KOPT-K1 (cell line): ENCODE measurements around the gene CHAC1.

Experiments
- H3K27ac ChIP-seq: fragments of 200-600 bp; sonication (generic); 2 replicates; pipeline ENCODE4 v1.5.1; 2016; ENCODE audit warnings: antibody characterized with exemption, mild to moderate bottlenecking, low read depth, low read length; ENCODE audit not compliant: poor library complexity, severe bottlenecking
- H3K36me3 ChIP-seq: fragments of 200-600 bp; sonication (generic); 2 replicates; pipeline ENCODE4 v1.5.1; 2017; ENCODE audit warnings: antibody characterized with exemption, mild to moderate bottlenecking, low read length, moderate library complexity; ENCODE audit not compliant: insufficient read depth
- H3K9me3 ChIP-seq: fragments of 200-600 bp; sonication (generic); 2 replicates; pipeline ENCODE4 v1.5.1; 2017; ENCODE audit warnings: antibody characterized with exemption, low read length, mild to moderate bottlenecking; ENCODE audit not compliant: insufficient read depth, poor library complexity, severe bottlenecking

CHAC1 gene, protein sequence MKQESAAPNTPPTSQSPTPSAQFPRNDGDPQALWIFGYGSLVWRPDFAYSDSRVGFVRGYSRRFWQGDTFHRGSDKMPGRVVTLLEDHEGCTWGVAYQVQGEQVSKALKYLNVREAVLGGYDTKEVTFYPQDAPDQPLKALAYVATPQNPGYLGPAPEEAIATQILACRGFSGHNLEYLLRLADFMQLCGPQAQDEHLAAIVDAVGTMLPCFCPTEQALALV

DNA sequence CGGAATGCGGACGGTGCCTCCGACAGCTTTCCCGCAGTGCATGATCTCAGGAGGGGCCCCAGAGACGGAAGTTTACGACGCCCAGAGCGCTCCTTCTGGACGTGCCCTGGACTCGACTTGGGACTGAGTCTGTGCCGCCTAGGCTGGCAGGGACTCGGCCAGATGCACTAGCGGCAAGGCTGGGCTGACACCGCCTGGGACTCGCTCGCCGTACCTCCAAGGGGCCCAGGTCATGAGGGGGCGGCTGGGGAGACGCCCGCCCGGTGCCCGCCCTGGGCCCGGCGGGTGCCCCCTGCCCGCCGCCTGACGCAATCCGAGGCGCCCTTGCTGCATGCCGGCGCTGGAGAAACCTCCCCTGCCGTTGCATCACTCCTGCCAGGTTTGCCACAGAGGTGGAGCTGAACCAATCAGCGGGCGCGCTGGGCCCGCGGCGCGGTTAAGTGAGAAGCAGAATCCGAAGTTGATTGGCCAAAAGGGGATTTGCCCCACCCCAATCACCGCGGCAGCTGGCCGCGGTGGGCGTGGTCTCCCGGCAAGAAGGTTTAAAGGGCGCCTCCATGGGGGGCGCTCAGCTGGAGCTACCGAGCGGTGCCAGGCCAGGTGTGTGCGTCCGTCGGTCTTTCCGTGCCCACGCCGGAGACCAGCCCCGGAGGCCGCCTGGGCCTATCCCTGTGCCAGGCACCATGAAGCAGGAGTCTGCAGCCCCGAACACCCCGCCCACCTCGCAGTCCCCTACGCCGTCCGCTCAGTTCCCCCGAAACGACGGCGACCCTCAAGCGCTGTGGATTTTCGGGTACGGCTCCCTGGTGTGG lies at the start of gene CHAC1:
TSS of gene CHAC1 (plus strand) at position 571 of the 812 bp plus-strand sequence. CDS start at position 684, 113 bp downstream.
- Histone ChIP-seq H3K27ac (peak within 1 kb of the TSS; percentile 68), H3K36me3 (no peaks in the 10 kb centered on the region), H3K9me3 (no peaks in the 10 kb centered on the region)

GRCh38 chr15:40904552-40905201 lies 48.6 kb upstream of the CHAC1 start:
- no peak overlapping the region for H3K27ac ChIP-seq
- H3K36me3 ChIP-seq, result peaks cover 41% of the 10 kb centered on the region
- H3K9me3 ChIP-seq, result no peaks in the 10 kb centered on the region

DNA sequence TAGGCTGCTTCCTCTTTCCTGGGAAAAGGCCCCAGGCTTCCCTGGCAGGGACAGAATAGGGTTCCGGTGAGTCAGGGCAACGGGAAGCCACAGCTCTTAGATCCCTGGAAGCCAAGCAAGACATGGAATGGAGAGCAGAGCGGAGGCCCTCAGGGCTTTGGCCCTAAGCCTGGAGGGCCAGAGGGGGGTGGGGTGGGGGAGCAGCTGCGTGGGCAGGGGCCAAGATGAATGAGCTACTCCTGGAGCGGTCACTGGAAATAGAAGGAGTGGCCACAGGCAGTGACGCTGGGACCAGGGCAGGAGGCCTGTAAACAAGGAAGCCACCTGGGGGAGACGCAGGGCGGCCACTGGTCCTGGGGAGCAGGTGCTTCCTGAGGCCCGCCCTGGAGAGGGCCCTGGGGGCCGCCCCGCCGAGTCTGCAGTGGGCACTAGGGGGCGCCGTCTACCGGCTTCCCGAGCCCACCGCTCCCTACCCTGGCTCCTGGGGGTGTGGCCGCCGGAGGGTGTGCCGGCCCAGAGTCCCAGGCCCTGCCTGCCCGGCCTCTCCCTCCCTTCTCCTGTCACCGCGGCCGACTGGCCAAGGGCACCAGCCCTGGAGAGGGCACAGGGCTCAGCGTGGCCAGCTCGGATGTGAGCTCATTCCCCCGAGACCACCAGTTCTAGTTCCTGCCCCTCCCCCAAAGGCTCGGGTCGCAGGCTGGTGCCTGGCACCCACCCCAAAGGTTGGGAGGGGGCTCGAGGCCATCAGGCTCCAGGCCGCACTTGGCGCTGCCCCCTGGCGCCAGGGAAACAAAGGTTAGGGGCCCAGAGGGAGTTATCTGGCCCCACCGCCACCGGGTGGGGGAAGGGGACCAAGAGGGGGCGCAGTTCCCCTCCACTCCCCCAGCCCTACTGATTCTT lies 46.9 kb upstream of the CHAC1 start:
- peak overlapping the region; percentile 78 for H3K27ac ChIP-seq
- H3K9me3 ChIP-seq, result no peaks in the 10 kb centered on the region
- peaks cover 25% of the 10 kb centered on the region for H3K36me3 ChIP-seq

- no peaks in the 10 kb centered on the region for H3K9me3 ChIP-seq
- peaks cover 23% of the 10 kb centered on the region for H3K36me3 ChIP-seq
- H3K27ac ChIP-seq, result peak overlapping the region; percentile 78
These were observed 46.1 kb upstream of the CHAC1 start for GRCh38 chr15:40906991-40907802.

DNA sequence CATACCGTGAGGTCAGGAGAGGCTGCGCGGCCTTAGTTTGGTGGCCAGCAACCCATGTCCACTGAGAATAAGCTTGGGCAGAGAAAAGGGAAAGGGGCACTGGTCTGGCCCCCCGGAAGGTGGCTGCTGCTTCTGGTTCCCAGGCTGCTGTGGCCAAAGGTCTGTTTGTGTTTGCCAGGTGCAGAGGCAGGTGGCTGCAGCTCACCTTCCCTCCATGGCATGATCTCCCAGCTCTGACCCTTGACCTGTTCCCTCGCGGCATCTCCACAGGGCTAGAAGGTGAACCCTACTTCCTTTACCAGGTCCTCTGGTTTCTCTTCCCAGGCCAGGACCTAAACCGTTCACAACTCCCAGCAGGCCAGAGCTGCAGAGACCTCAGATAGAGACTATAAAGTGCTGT lies 45.2 kb upstream of the CHAC1 start:
- Histone ChIP-seq H3K27ac (peak overlapping the region; percentile 78), H3K36me3 (peaks cover 14% of the 10 kb centered on the region), H3K9me3 (no peaks in the 10 kb centered on the region)

- Histone ChIP-seq H3K9me3 (no peaks in the 10 kb centered on the region), H3K36me3 (peaks cover 1% of the 10 kb centered on the region), H3K27ac (no peak overlapping the region)
These were observed 43.3 kb upstream of the CHAC1 start for GRCh38 chr15:40909662-40910630.

DNA sequence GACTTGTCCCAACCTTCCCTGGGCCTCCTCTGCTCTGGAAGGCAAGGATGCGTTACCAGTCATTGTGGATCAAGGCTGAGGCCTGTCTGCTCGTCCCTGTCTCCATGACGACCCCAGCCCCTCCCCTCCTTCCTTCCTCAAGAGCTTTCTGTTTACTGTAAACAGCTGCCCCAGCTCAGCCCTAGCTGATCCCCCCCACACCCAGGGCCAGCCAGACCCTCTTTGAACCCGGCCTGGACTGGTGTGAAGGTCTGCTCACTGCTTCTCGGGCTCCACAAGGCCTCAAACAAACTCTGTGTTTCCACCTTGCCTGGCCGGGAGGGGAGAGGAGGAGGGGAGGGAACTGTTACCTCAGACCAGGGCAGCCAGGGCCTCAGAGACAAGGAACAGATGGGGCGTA lies 42.1 kb upstream of the CHAC1 start:
- H3K27ac ChIP-seq, result no peak overlapping the region
- H3K9me3 ChIP-seq, result no peaks in the 10 kb centered on the region

GRCh38 chr15:40911693-40912092 lies 41.6 kb upstream of the CHAC1 start:
- Histone ChIP-seq H3K9me3 (no peaks in the 10 kb centered on the region), H3K27ac (no peak overlapping the region), H3K36me3 (no peaks in the 10 kb centered on the region)

More for the DNA sequence above, 42.1 kb upstream of the CHAC1 start:
- no peaks in the 10 kb centered on the region for H3K36me3 ChIP-seq

DNA sequence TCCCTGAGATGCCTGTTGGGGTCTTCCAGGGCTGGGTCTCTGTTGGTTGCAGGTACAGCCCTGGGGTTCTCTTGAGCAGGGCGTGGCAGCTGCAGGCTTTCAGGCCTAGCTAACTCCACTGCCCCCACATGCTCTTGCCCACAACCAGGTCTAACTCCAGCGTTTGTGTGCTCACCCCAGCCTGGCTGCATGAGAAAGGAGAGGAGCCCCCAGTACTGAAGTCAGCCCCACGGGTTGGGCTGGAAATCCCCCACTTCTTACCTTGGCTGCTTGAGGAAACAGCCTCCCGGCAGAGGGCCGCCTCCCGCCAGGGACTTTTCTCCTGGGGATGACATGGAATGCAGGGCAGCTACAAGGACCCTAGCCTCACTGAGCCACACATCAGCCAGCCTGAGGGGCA lies 40.8 kb upstream of the CHAC1 start:
- Histone ChIP-seq H3K36me3 (no peaks in the 10 kb centered on the region), H3K9me3 (no peaks in the 10 kb centered on the region), H3K27ac (no peak overlapping the region)

- no peak overlapping the region for H3K27ac ChIP-seq
- H3K36me3 ChIP-seq, result no peaks in the 10 kb centered on the region
- no peaks in the 10 kb centered on the region for H3K9me3 ChIP-seq
These were observed 39.3 kb upstream of the CHAC1 start for GRCh38 chr15:40914013-40914412.

DNA sequence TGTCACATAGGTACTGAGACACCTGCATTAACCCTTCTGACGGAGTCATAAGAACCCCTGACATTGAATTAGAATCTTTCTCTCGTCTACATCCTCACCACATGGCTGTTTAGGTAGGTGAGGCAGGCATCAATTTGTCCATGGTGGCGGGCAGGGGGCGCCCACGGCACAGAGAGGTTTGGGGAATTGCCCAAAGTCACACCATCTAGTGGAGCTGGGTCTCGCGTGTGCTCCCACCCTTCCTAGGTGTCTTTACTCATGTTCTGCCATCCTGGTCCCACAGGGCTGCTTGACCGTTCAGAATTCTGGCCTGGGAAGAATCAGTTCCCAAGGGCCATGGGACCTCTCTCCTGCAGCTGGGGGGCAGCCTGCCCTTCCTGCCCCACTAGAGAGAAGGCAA lies 38.8 kb upstream of the CHAC1 start:
- Histone ChIP-seq H3K9me3 (no peaks in the 10 kb centered on the region), H3K27ac (no peak overlapping the region), H3K36me3 (no peaks in the 10 kb centered on the region)

GRCh38 chr15:40915116-40915661 lies 38.1 kb upstream of the CHAC1 start:
- no peaks in the 10 kb centered on the region for H3K36me3 ChIP-seq

GRCh38 chr15:40915679-40916078 lies 37.6 kb upstream of the CHAC1 start:
- no peaks in the 10 kb centered on the region for H3K36me3 ChIP-seq
- no peaks in the 10 kb centered on the region for H3K9me3 ChIP-seq
- no peak overlapping the region for H3K27ac ChIP-seq

More at GRCh38 chr15:40915116-40915661, 38.1 kb upstream of the CHAC1 start:
- no peaks in the 10 kb centered on the region for H3K9me3 ChIP-seq
- H3K27ac ChIP-seq, result no peak overlapping the region
